ENCODE measurements around the gene RPP38. TPM values are rescaled to one million over a fixed set of nuclear protein-coding genes. Genes with fewer than 3 reads are reported as not detected.

RPP38 gene
- total RNA-seq, 4 donors from 2014 or later, result 8.9 to 17.2 (median 12.8) TPM

GRCh38 chr10:15112657-15113056 lies 15.5 kb downstream of the RPP38 start:
- Histone ChIP-seq H3K9me3 (no peaks in the 10 kb centered on the region), H3K27ac (no peak overlapping the region), H3K4me3 (no peak overlapping the region), H3K36me3 (peaks cover 4 to 39% of the 10 kb centered on the region in 2 donors), H3K27me3 (no peaks in the 10 kb centered on the region), H3K4me1 (no peaks in the 10 kb centered on the region)
- DNase-seq (no peak), ATAC-seq (no peak)
- no peak for TF ChIP-seq CTCF (IDR thresholded peaks at IDR 0.05 in 4 of 5, conservative IDR thresholded peaks at IDR 0.05 in 1 of 5)
- TF ChIP-seq POLR2A (IDR thresholded peaks at IDR 0.05), result no peak
- in situ Hi-C loops (cut with MboI; ENCODE audit: low sequenced_read_pairs in 4 of 4), result no loop called here
- intact Hi-C loops (cut with DNase I; ENCODE audit: low total_unique reads), result no loop called here

GRCh38 chr10:15113766-15114165 lies 16.6 kb downstream of the RPP38 start:
- H3K9me3 ChIP-seq, result no peaks in the 10 kb centered on the region
- no peaks in the 10 kb centered on the region for H3K27me3 ChIP-seq
- intact Hi-C loops (cut with DNase I; ENCODE audit: low total_unique reads) (no loop called here), in situ Hi-C loops (cut with MboI; ENCODE audit: low sequenced_read_pairs in 4 of 4) (no loop called here)
- no peak for ATAC-seq
- TF ChIP-seq POLR2A (IDR thresholded peaks at IDR 0.05), result no peak
- no peak for TF ChIP-seq CTCF (IDR thresholded peaks at IDR 0.05 in 4 of 5, conservative IDR thresholded peaks at IDR 0.05 in 1 of 5)
- no peak for DNase-seq
- H3K36me3 ChIP-seq, result peaks cover 5 to 38% of the 10 kb centered on the region in 2 donors
- H3K4me3 ChIP-seq, result no peak overlapping the region
- H3K27ac ChIP-seq, result no peak overlapping the region
- no peaks in the 10 kb centered on the region for H3K4me1 ChIP-seq

- no peaks in the 10 kb centered on the region for H3K9me3 ChIP-seq
- ATAC-seq, result no peak
- no peak overlapping the region for H3K4me3 ChIP-seq
- no peak overlapping the region for H3K27ac ChIP-seq
- H3K4me1 ChIP-seq, result no peaks in the 10 kb centered on the region
- in situ Hi-C loops (cut with MboI; ENCODE audit: low sequenced_read_pairs in 4 of 4), result no loop called here
- no peak for DNase-seq
- H3K36me3 ChIP-seq, result peaks cover 3 to 35% of the 10 kb centered on the region in 2 donors
- H3K27me3 ChIP-seq, result no peaks in the 10 kb centered on the region
- intact Hi-C loops (cut with DNase I; ENCODE audit: low total_unique reads), result no loop called here
- no peak for TF ChIP-seq POLR2A (IDR thresholded peaks at IDR 0.05)
- TF ChIP-seq CTCF (IDR thresholded peaks at IDR 0.05 in 4 of 5, conservative IDR thresholded peaks at IDR 0.05 in 1 of 5), result no peak
These were observed 19.1 kb downstream of the RPP38 start for GRCh38 chr10:15116225-15116624.

GRCh38 chr10:15118615-15119014 lies 21.5 kb downstream of the RPP38 start:
- intact Hi-C loops (cut with DNase I; ENCODE audit: low total_unique reads) (no loop called here), in situ Hi-C loops (cut with MboI; ENCODE audit: low sequenced_read_pairs in 4 of 4) (no loop called here)
- H3K27ac ChIP-seq, result no peak overlapping the region
- ATAC-seq, result no peak
- TF ChIP-seq CTCF (IDR thresholded peaks at IDR 0.05 in 4 of 5, conservative IDR thresholded peaks at IDR 0.05 in 1 of 5) (no peak), POLR2A (IDR thresholded peaks at IDR 0.05) (no peak)
- no peak overlapping the region for H3K4me3 ChIP-seq
- H3K4me1 ChIP-seq, result no peaks in the 10 kb centered on the region
- no peak for DNase-seq
- no peaks in the 10 kb centered on the region for H3K9me3 ChIP-seq
- H3K36me3 ChIP-seq, result peaks cover 3 to 24% of the 10 kb centered on the region in 2 donors
- no peaks in the 10 kb centered on the region for H3K27me3 ChIP-seq

- H3K27ac ChIP-seq, result no peak overlapping the region
- no peak for DNase-seq
- no peak for TF ChIP-seq CTCF (IDR thresholded peaks at IDR 0.05 in 4 of 5, conservative IDR thresholded peaks at IDR 0.05 in 1 of 5)
- TF ChIP-seq POLR2A (IDR thresholded peaks at IDR 0.05), result no peak
- no peaks in the 10 kb centered on the region for H3K27me3 ChIP-seq
- H3K36me3 ChIP-seq, result peaks cover 3 to 33% of the 10 kb centered on the region in 2 donors
- in situ Hi-C loops (cut with MboI; ENCODE audit: low sequenced_read_pairs in 4 of 4), result no loop called here
- no peak overlapping the region for H3K4me3 ChIP-seq
- no peak for ATAC-seq
- intact Hi-C loops (cut with DNase I; ENCODE audit: low total_unique reads), result no loop called here
- no peaks in the 10 kb centered on the region for H3K4me1 ChIP-seq
- H3K9me3 ChIP-seq, result no peaks in the 10 kb centered on the region
These were observed 23.4 kb downstream of the RPP38 start for GRCh38 chr10:15120523-15120922.

Measured in gastrocnemius medialis (tissue), 4 donors.